ENCODE measurements around the gene HMGA1.

HMGA1 gene

GRCh38 chr6:34285448-34286164, 48.9 kb downstream of the HMGA1 start:
- no peak for DNase-seq (ENCODE audit: extremely low read depth in 1 of 2, low read depth in 1 of 2)

- no peak for DNase-seq (ENCODE audit: extremely low read depth in 1 of 2, low read depth in 1 of 2)
These were observed 51.9 kb downstream of the HMGA1 start for GRCh38 chr6:34288581-34288980.

GRCh38 chr6:34289137-34289536, 52.5 kb downstream of the HMGA1 start:
- DNase-seq (ENCODE audit: extremely low read depth in 1 of 2, low read depth in 1 of 2) = no peak

DNA sequence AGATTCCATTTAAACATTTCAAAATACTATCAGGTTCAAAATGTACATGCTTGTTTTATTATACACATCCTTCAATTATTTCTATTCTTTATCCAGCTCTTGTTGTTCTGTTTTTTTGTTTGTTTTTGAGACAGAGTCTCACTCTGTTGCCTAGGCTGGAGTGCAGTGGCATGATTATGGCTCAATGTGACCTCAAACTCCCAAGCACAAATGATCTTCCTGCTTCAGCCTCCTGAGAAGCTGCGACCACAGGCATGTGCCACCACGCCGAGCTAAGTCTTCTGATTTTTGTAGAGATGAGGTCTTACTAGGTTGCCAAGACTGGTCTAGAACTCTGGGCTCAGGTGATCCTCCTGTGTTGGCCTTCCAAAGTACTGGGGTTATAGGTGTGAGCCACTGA, 56.3 kb downstream of the HMGA1 start:
- no peak for DNase-seq (ENCODE audit: extremely low read depth in 1 of 2, low read depth in 1 of 2)

GRCh38 chr6:34295721-34296120, 59.0 kb downstream of the HMGA1 start:
- DNase-seq (ENCODE audit: extremely low read depth in 1 of 2, low read depth in 1 of 2) = no peak
